ENCODE results near the gene INAFM2.

GRCh38 chr15:40302288-40302886 lies 21.1 kb upstream of the INAFM2 start:
- TF ChIP-seq CTCF (IDR thresholded peaks at IDR 0.05) (no peak), EP300 (IDR thresholded peaks at IDR 0.05) (no peak)

Measured in tibial nerve (tissue), 4 donors.